ENCODE data around the gene SPEF2.

DNA sequence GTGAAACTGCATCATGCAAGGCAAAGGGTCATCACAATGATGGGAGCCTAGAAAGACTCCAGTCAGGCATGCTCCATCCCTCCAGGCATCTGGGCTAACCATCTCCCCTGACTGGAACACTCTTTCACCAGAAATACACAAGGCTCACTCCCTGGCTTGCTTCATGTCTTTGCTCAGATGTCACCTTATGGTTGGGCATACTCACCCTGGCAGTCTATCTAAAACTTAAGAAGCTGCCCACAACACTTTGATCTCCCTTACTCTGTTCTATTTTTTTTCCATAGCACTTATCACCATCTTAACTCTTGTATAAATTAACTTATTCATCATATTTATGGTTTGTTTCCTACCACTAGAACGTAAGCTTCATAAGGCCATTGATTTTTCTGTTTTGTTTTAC is 90.0 kb downstream of the SPEF2 start:
- TF ChIP-seq, protein P1, sequence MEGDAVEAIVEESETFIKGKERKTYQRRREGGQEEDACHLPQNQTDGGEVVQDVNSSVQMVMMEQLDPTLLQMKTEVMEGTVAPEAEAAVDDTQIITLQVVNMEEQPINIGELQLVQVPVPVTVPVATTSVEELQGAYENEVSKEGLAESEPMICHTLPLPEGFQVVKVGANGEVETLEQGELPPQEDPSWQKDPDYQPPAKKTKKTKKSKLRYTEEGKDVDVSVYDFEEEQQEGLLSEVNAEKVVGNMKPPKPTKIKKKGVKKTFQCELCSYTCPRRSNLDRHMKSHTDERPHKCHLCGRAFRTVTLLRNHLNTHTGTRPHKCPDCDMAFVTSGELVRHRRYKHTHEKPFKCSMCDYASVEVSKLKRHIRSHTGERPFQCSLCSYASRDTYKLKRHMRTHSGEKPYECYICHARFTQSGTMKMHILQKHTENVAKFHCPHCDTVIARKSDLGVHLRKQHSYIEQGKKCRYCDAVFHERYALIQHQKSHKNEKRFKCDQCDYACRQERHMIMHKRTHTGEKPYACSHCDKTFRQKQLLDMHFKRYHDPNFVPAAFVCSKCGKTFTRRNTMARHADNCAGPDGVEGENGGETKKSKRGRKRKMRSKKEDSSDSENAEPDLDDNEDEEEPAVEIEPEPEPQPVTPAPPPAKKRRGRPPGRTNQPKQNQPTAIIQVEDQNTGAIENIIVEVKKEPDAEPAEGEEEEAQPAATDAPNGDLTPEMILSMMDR (IDR thresholded peaks at IDR 0.05; ENCODE audit: insufficient read depth, low read depth, low read length): no peak
- TF ChIP-seq EZH2 (IDR thresholded peaks at IDR 0.05; ENCODE audit: insufficient read depth, low read length): no peak

Data from astrocyte (in vitro differentiated cells and primary cell).